GDM1 (cell line): ENCODE measurements around the gene HDX.
"Not testable (repeated sequence)": the region's sequence is repeated elsewhere in the genome, so short reads cannot be mapped to it uniquely, and the experiment has no call there.

Experiments used
- DNase-seq: peaks from one replicate; lab custom pipeline; 2025; lab: John Stamatoyannopoulos, UW

HDX gene, protein sequence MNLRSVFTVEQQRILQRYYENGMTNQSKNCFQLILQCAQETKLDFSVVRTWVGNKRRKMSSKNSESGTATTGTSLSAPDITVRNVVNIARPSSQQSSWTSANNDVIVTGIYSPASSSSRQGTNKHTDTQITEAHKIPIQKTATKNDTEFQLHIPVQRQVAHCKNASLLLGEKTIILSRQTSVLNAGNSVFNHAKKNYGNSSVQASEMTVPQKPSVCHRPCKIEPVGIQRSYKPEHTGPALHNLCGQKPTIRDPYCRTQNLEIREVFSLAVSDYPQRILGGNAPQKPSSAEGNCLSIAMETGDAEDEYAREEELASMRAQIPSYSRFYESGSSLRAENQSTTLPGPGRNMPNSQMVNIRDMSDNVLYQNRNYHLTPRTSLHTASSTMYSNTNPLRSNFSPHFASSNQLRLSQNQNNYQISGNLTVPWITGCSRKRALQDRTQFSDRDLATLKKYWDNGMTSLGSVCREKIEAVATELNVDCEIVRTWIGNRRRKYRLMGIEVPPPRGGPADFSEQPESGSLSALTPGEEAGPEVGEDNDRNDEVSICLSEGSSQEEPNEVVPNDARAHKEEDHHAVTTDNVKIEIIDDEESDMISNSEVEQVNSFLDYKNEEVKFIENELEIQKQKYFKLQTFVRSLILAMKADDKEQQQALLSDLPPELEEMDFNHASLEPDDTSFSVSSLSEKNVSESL

DNA sequence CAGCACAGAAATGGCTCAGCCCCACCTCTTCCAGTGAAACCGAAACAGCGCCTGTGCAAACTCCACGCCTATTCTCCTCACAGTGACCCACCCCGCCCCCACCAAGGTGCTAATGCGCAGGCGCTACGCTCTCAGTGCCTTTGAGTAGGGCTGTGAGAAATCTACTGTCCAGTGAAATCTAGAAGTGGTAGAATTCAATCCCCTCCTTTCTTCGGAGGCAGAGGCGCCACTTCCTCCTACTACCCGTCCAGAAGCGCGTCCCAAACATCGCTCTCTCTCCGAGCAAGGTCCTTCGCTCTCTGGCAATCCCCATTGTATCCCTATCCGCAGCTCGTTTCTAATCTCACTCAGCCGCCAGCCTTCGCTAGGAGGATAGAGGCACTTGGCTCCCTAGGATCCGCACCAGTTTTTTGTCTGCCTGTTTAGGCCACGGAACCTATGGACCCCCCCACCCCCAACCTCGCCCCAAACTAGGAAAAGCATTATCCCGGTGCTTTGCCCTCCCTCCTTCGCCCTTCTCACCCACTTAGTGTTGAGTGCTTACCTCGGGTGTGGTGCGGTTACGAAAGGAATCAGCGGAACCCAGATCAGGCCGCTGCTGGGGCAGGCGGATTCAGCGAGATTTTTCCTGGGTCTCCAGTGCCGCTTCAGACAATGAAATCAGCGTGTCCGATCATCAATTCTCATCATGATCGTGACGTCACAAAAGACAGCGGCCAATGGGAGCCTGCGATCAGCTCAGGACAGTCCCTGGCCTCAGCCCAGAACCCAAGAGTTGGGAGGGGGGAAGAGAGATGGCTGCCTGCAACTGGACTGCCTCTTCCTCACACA is at the start of gene HDX:
TSS of gene HDX (minus strand) at position 656 of the 831 bp plus-strand sequence. CDS start 27,056 bp downstream, outside the sequence.
- no peak for DNase-seq

DNA sequence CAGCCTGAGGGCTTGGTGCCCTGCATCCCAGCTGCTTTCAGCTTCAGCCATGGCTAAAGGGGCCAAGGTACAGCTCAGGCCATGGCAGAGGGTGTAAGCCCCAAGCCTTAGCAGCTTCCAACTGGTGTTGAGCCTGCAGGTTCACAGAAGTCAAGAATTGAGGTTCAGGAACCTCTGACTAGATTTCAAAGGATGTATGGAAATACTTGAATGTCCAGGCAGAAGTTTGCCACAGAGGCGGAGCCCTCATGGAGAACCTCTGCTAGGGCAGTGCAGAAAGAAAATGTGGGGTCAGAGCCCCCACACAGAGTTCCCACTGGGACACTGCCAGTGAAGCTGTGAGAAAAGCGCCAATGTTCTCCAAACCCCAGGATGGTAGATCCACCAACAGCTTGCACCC is 39.1 kb upstream of the HDX start:
- DNase-seq, result not testable (repeated sequence)

DNA sequence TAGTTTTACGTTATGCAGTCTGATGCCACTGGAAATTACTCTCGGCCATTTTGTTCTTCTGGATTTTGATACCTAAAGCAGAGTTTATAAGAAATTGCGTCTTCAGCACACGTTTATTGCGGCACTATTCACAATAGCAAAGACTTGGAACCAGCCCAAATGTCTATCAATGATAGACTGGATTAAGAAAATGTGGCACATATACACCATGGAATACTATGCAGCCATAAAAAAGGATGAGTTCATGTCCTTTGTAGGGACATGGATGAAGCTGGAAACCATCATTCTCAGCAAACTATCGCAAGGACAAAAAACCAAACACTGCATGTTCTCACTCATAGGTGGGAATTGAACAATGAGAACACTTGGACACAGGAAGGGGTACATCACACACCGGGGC is 35.4 kb upstream of the HDX start:
- not testable (repeated sequence) for DNase-seq

DNA sequence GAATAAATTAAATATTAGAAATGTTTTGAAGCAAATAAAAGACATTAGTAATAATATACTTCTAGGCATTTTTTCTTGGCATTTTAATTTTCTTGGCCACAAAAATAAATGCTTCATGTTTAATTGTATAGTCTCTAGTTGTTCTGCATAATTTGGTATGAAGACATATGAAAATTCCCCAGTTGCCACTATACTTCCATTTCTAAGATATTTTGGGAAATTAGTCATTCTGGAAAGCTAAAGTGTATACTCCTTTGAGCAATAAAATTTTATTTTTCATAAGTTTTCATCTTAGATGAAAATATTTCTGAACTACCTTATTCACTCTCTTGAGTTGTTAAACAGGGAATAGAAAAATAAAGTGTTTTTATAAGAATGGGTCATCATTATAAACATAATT is 13.8 kb downstream of the HDX start:
- no peak for DNase-seq

DNA sequence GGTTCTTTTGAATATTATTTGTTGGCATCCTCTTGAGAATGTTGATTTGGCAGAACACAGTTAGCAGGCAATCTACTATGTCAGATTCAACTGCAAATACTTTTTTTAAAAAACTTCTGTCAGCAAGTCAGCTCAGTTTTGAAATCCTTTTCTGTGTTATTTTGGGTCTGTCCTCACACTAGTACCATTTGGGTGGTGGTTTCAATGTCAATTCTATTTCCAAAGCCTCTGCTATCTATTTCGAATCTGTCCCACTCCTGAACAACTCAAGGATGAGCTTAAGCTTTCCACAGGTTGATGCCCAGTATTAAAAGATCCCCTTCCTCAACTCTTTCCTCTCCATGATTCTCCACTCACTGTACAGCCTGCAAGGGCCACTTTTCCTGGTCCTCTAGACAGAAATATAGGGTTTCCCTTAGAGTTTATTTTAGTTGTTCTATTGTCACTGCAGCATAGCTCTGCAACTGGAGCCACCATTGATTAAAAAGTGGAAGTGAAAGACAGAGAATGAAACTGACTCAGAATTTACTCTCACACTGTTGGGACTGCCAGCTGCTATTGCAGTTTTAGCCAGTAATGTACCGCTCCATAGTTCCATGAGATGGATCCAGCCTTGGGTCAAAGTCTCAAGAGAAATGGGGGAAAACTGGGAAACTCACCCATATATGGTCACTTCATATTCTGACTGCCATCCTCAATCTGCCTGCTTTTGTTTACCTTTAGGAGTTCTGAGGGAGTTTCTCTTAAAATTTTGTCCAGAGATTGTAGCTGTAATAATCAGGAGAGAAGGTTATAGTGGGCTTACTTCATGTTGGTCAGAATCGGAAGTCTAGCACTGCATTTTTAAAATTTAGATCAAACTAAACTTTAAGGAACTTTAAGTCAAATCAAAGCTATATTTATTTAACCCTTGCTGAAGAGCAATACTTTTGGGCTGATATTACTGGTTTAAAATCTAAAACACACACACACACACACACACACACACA is 14.6 kb downstream of the HDX start:
- no peak for DNase-seq

DNA sequence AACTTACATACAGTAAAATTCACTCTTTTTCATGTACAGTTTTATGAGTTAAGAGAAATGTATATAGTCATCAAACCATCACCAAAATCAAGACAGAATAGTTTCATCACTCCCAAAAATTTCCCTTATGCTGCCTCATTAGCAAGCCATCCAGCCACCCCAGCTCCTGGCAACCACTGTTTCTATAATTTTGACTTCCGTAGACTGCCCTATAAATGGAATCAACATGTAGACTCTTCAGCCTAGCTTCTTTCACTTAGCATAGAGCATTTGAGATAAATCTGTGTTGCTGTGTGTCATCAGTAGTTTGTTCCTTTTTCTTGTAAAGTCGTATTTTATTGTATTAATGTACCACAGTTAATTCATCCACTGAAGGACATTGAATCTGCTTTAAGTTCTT is 23.2 kb downstream of the HDX start:
- no peak for DNase-seq

DNA sequence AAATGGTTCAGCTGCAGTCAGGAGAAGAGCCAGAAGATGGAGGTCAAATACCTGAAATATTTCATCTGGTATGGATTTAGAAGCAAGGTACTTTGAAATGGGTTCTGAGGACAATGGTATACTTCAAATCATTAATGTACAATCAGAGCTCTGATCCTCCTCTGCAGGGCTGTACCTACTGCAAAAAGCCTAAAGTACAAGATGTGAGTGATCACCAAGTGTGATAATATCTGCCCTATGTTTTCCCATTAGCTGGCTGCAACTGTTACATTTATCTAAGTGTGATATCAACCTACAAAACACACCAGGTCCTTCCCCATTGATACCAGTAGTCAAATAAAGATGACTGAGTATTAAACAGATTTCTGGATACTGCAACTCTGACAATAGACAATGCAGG is 25.1 kb downstream of the HDX start:
- DNase-seq, result no peak

DNA sequence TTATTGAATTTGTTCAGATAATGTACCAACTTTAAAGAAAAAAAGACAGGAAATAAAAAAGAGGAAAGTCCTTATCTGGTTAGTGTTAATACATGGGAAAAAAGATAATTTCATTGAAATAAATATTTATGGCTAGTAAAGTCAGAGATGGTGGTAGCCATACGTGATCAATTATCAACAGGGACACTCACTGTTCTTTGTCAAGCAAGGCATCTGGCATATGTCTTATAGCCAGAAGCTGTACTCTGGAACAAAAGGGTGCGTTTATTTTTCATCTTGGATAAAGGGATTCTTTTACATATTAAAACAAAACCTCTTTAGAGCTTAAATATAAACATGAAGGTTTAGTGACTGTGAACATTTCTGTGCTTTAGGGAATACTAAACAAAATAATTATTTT is 26.7 kb downstream of the HDX start:
- DNase-seq, result no peak

DNA sequence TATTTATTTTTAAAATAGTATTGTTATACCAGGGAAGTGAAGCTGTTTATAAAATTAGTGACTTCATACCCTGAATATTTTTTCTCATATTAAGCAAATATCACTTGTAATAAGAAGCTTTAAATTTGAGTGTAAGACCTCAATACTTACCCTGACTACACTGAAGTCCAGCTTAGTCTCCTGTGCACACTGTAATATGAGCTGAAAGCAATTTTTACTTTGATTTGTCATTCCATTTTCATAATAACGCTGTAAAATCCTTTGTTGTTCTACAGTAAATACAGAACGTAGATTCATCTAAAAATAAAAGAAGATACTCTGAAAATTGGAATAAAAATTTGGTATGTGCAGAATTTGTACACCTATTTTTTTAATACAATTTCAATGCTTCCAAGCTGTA is 27.2 kb downstream of the HDX start:
- DNase-seq, result no peak

DNA sequence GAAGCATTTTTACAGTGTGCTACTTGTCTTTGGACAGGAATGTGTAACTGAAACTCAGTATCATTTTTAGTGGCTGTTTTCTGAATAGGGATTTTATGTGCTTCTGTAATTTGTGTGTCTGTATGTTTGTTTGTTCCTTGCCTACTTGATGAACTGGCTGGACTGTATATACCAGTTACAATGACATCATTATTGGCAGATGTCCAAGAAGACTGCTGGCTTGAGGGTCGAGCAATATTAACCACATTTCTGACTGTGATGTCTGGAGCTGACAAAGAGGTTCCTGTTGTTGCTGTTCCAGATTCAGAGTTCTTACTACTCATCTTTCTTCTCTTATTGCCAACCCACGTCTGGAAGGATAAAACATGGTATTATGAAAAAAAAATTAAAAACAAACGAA is 33.0 kb downstream of the HDX start:
- DNase-seq, result no peak

DNA sequence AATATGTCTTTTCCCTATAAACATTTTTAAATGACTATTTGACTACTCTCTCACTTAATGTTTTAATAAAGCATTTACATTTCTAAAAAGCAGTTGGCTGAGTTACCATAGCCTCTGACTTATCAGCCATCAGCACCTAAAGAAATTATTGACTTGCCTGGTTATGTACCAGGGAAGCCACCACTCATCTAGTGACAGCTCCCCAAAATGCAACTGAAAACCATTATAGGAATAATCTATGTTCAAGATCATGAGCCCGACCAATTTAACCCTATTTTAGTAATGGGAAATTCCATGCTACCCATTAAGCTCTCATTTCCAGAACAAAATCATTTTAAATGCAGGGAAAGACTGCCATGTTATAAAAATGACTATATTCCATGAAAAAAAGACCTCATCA is 34.4 kb downstream of the HDX start:
- no peak for DNase-seq

DNA sequence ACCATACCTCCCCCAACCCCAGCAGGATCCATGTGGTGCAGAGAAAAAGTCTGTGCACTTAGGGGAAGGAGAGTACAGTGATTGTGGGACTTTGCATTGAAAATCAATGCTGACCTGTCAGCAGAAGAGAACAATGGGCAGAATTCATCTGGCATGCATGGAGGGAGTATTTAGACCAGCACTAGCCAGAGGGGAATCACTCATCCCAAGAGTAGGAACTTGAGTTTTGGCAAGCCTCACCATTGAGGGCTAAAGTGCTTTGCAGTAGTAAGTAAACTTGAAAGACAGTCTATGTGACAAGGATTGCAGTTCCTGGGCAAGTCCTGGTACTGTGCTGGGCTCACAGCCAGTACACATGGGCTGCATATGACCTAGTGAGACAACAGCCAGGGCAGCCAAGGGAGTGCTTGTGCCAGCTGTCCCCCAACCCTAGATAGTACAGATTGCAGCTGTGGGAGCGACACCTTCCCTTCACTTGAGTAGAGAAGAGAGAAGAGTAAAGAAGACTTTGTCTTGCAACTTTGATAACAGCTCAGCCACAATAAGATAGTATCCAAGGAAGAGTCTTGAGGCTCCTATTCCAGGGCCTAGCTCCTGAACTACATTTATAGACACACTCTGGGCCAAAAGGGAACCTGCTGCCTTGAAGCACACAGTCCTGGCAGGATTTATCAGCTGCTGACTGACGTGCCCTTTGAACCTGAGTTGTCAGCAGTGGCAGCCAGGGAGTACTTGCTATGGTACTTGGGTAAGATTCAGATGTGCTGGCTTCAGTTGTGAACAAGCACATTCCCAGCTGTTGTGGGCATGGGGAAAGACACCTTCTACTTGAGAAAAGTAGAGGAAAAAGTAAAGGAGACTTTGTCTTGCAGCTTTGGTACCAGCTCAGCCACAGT is 48.7 kb downstream of the HDX start:
- no peak for DNase-seq

DNA sequence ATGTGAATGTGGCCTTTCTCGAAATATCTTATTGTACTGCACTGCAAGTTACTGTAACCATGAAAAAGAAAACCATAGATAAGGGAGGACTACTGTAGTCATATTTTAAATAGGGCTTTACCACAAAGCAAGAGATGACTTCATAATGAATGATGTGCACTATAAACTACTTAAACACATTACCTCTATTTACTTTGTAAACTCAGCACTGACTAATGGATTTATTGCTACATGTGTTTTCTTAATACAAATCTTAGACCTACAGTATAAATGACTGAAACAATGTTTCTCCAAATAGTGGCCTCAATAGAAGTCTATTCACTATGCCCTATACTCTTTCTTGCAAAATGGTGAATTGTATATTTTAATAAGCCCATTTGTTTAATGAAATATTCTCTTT is 61.1 kb downstream of the HDX start:
- no peak for DNase-seq

DNA sequence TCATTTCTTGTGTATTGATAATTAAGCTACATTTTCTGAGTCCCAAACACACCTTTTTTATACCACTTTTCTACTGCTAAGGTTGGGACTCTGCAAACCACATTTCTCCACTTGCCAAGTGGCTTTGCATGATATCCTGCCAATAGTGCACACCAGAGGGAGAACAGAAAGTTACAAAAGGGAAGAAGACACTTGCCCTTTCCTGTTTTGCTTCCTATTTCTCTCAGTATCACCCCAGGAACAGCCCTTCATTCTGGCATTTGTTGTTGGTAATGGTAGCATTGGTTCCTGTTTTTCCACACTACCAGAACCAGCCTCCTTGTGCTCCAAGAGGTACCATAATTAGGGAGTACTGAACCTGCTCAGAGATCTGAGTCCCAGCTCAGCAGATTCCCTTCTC is 87.1 kb downstream of the HDX start:
- no peak for DNase-seq

DNA sequence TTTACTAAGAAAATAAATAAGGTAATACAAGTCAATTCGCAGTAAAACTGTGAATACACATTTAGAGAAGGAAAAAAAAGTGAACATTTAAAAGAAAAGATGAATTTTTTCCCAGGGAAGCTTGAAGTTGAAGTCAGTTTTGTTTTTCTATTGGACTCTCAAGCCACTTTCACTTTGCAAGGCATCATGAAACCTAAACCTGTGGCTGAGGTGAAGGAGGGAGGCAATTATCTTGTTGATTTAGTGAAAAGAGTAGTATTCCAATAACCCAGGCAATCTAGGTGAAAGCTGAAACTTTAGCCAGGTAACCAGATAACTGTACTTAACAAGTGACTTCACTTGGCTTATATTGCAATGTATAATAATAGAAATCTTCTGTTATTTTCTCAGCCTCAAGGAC is 138.6 kb downstream of the HDX start:
- no peak for DNase-seq

DNA sequence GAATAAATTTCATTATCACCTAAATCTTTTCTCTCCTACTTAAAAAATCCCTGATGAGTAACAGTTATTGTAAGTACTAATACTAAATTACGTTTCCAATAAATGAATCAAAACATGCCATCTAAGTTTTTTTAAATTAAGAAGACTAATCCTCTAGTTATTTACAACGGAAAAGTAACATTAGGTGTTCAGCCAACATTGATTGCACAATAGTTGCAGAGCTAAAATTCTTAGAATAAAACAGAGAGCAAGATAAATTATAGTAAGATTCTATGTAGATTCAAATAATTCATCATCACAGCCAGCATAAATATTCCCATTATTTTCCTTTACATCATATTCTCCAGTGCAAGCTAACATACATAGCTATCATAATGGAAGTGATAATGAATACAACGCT is 139.2 kb downstream of the HDX start:
- no peak for DNase-seq

DNA sequence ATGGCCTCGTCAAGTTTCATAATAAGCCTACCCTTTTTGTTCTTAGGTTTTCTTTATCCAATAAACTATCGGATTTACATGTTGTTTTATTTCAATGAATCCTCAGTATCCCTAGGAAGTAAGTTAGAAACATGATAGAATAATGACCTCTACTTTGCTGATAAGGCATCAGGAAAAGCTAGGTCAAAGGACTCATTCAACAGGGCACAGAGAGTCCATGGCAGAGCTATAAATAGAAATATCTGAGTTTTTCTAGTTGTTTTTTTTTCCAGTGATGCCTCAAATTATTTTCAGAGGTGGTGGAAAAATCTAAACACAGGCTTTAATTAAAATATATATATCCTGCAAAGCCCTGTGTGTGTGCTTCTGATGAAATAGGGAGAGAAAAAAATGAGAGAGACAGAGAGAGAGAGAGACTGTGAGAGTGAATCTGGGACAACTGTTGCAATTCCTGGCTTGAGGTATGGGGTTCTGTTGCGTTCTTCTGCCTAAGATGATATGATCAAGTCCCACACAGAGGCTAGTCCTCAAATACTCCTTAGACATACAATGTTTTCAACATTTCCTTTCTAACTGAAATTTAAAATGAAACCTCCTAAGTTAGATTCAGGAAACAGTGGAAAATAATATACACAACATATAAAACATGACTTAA is 139.9 kb downstream of the HDX start:
- DNase-seq, result no peak

DNA sequence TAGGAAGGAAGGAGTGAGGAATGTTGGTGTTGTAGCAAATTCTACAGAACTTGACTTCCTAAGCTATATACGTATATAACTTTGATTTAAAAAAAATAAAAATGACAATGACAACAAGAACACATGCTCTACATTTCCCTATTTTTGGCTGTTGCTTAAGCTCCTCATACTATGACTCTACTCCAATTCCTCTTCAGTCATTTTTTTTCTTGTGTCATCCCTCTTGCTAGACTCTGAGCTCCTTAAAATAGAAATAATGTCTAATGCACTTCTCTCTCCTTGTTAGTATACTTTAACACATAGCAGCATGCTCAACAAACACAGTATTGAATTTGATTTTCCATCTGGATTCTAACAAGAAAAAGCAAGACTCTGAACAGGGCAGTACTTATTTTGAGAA is 144.0 kb downstream of the HDX start:
- DNase-seq, result no peak

DNA sequence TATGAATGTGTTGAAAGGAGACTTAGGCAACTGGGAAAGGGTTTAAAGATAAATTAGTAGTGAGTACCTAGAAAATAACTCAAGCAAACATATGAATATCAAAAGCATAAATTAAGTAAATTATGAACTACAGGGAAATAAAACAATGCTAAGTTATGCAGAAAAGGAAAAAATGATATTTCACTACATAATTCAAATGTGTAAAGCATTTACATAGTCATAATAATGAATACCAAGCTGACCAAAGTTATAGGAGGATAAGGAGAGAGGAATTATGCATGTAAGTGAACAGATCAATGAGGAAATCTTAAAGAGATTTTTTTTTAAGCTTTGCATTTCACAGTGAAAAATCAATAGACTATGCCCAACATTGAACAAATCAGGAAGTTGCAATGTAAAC is 145.0 kb downstream of the HDX start:
- no peak for DNase-seq

DNA sequence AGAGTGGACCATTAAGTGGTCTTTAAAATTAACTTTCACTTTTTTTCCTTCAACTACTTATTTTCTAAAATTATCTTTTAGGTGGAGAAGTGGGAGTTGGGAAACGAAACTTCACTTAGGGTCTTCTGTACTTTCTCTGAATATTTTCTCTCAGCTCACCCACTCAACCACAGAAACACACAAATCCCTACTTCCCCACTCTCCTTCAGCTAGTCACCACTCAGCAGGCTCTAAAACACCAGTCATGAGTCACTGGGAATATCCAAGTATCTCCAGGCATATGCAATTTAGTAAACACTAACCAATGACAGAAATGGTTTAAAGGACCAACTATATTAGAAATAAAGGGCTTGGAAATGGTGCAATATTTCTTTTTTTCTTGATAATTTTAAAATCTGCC is 161.3 kb downstream of the HDX start:
- no peak for DNase-seq
